Measurements from ENCODE around the gene ACSL5.

Gene ACSL5

GRCh38 chr10:112438356-112438755 lies 64.4 kb downstream of the ACSL5 start:
- no peak for DNase-seq (ENCODE audit: low read depth)
- TF ChIP-seq CTCF (IDR thresholded peaks at IDR 0.05; ENCODE audit: control insufficient read depth, insufficient read depth, low read depth, low read length, missing control alignments) = no peak
- H3K4me3 ChIP-seq (ENCODE audit: control insufficient read depth, low read depth, low read length) = no peak overlapping the region

- no peak for TF ChIP-seq CTCF (IDR thresholded peaks at IDR 0.05; ENCODE audit: control insufficient read depth, insufficient read depth, low read depth, low read length, missing control alignments)
- no peak overlapping the region for H3K4me3 ChIP-seq (ENCODE audit: control insufficient read depth, low read depth, low read length)
- DNase-seq (ENCODE audit: low read depth) = no peak
Observed at GRCh38 chr10:112441520-112441919, 67.6 kb downstream of the ACSL5 start.

GRCh38 chr10:112442063-112442462 lies 68.1 kb downstream of the ACSL5 start:
- TF ChIP-seq CTCF (IDR thresholded peaks at IDR 0.05; ENCODE audit: control insufficient read depth, insufficient read depth, low read depth, low read length, missing control alignments) = no peak

GRCh38 chr10:112446055-112446854 lies 72.3 kb downstream of the ACSL5 start:
- DNase-seq (ENCODE audit: low read depth) = no peak
- no peak for TF ChIP-seq CTCF (IDR thresholded peaks at IDR 0.05; ENCODE audit: control insufficient read depth, insufficient read depth, low read depth, low read length, missing control alignments)
- peak overlapping the region; percentile 100 for H3K4me3 ChIP-seq (ENCODE audit: control insufficient read depth, low read depth, low read length)

More at GRCh38 chr10:112442063-112442462, 68.1 kb downstream of the ACSL5 start:
- DNase-seq (ENCODE audit: low read depth) = no peak
- no peak overlapping the region for H3K4me3 ChIP-seq (ENCODE audit: control insufficient read depth, low read depth, low read length)

- peak within 1 kb of the TSS; percentile 100 for H3K4me3 ChIP-seq (ENCODE audit: control insufficient read depth, low read depth, low read length)
- peak; percentile 29 for TF ChIP-seq CTCF (IDR thresholded peaks at IDR 0.05; ENCODE audit: control insufficient read depth, insufficient read depth, low read depth, low read length, missing control alignments)
- peak; percentile 46 for DNase-seq (ENCODE audit: low read depth)
Observed at GRCh38 chr10:112446855-112447619, 73.1 kb downstream of the ACSL5 start, which contains the start of the genes VTI1A and ZDHHC6. Gene VTI1A, plus strand, starts transcription at chr10:112447215. Its CDS starts 159 bp downstream, at chr10:112447374. Gene ZDHHC6, minus strand, starts transcription at chr10:112446914. Its CDS starts 1,478 bp downstream, at chr10:112445436.

GRCh38 chr10:112447620-112447928 lies 73.7 kb downstream of the ACSL5 start:
- DNase-seq (ENCODE audit: low read depth) = no peak
- no peak for TF ChIP-seq CTCF (IDR thresholded peaks at IDR 0.05; ENCODE audit: control insufficient read depth, insufficient read depth, low read depth, low read length, missing control alignments)
- peak overlapping the region; percentile 100 for H3K4me3 ChIP-seq (ENCODE audit: control insufficient read depth, low read depth, low read length)
